ENCODE data around the gene CCR3. TPM values are rescaled to one million over a fixed set of nuclear protein-coding genes. Genes with fewer than 3 reads are reported as not detected.
"Not testable (repeated sequence)": the region's sequence is repeated elsewhere in the genome, so short reads cannot be mapped to it uniquely, and the experiment has no call there.

CCR3 gene
- not detected for total RNA-seq

GRCh38 chr3:46242120-46242519 lies at the start of gene CCR3:
Gene CCR3 (plus strand): TSS chr3:46242460. CDS start chr3:46265159, 22,699 bp downstream.
- ATAC-seq (no peak), DNase-seq (ENCODE audit: low spot score) (no peak)
- intact Hi-C loops (cut with DNase I) = no loop called here

- intact Hi-C loops (cut with DNase I) = no loop called here
- no peak for DNase-seq (ENCODE audit: low spot score)
- ATAC-seq = no peak
Observed at GRCh38 chr3:46192939-46193338, 49.3 kb upstream of the CCR3 start.

- intact Hi-C loops (cut with DNase I) = no loop called here
- ATAC-seq (peak; percentile 39), DNase-seq (ENCODE audit: low spot score) (no peak)
Observed at GRCh38 chr3:46193436-46193835, 48.8 kb upstream of the CCR3 start.

GRCh38 chr3:46194868-46195553 lies 47.2 kb upstream of the CCR3 start:
- intact Hi-C loops (cut with DNase I) = no loop called here
- no peak for DNase-seq (ENCODE audit: low spot score)
- ATAC-seq = no peak

GRCh38 chr3:46196261-46196957 lies 45.9 kb upstream of the CCR3 start:
- no peak for DNase-seq (ENCODE audit: low spot score)
- intact Hi-C loops (cut with DNase I) = no loop called here
- no peak for ATAC-seq

GRCh38 chr3:46200211-46200610 lies 42.0 kb upstream of the CCR3 start:
- DNase-seq (ENCODE audit: low spot score) = no peak
- ATAC-seq = no peak

GRCh38 chr3:46200790-46201189 lies 41.5 kb upstream of the CCR3 start:
- ATAC-seq = no peak
- intact Hi-C loops (cut with DNase I) = no loop called here
- no peak for DNase-seq (ENCODE audit: low spot score)

More at GRCh38 chr3:46200211-46200610, 42.0 kb upstream of the CCR3 start:
- intact Hi-C loops (cut with DNase I) = no loop called here

- DNase-seq (ENCODE audit: low spot score) (no peak), ATAC-seq (no peak)
- intact Hi-C loops (cut with DNase I) = no loop called here
Observed at GRCh38 chr3:46202535-46202934, 39.7 kb upstream of the CCR3 start.

- intact Hi-C loops (cut with DNase I) = no loop called here
- DNase-seq (ENCODE audit: low spot score) (no peak), ATAC-seq (no peak)
Observed at GRCh38 chr3:46203681-46204080, 38.6 kb upstream of the CCR3 start.

GRCh38 chr3:46205286-46205960 lies 36.8 kb upstream of the CCR3 start:
- intact Hi-C loops (cut with DNase I) = no loop called here
- DNase-seq (ENCODE audit: low spot score) = no peak
- ATAC-seq = no peak

- intact Hi-C loops (cut with DNase I) = no loop called here
- peak; percentile 27 for ATAC-seq
- DNase-seq (ENCODE audit: low spot score) = no peak
Observed at GRCh38 chr3:46206282-46207015, 35.8 kb upstream of the CCR3 start.

- intact Hi-C loops (cut with DNase I); DNase-seq (ENCODE audit: low spot score); ATAC-seq: not testable (repeated sequence)
Observed at GRCh38 chr3:46207514-46207913, 34.7 kb upstream of the CCR3 start.

- intact Hi-C loops (cut with DNase I) = no loop called here
- ATAC-seq (peak; percentile 64), DNase-seq (ENCODE audit: low spot score) (no peak)
Observed at GRCh38 chr3:46208167-46208704, 34.0 kb upstream of the CCR3 start, which contains the start of gene CCR1. Gene CCR1 (minus strand): TSS chr3:46208313. CDS start chr3:46204313, 4,000 bp downstream.

- no peak for ATAC-seq
- intact Hi-C loops (cut with DNase I) = no loop called here
- DNase-seq (ENCODE audit: low spot score) = no peak
Observed at GRCh38 chr3:46209053-46209452, 33.2 kb upstream of the CCR3 start.

GRCh38 chr3:46209746-46210470 lies 32.4 kb upstream of the CCR3 start:
- intact Hi-C loops (cut with DNase I) = no loop called here
- DNase-seq (ENCODE audit: low spot score) (no peak), ATAC-seq (no peak)

GRCh38 chr3:46212101-46212500 lies 30.2 kb upstream of the CCR3 start:
- no peak for ATAC-seq
- no peak for DNase-seq (ENCODE audit: low spot score)
- intact Hi-C loops (cut with DNase I) = no loop called here

GRCh38 chr3:46213201-46213600 lies 29.1 kb upstream of the CCR3 start:
- intact Hi-C loops (cut with DNase I) = no loop called here
- no peak for ATAC-seq

GRCh38 chr3:46214751-46215352 lies 27.4 kb upstream of the CCR3 start:
- intact Hi-C loops (cut with DNase I) = no loop called here
- ATAC-seq = no peak

More at GRCh38 chr3:46213201-46213600, 29.1 kb upstream of the CCR3 start:
- DNase-seq (ENCODE audit: low spot score) = no peak

More at GRCh38 chr3:46214751-46215352, 27.4 kb upstream of the CCR3 start:
- DNase-seq (ENCODE audit: low spot score) = no peak

All from sciatic nerve (tissue), 2 donors.